DMS153 treated with DMSO at 0.1 percent for 48 hours (cell line): ENCODE measurements around the gene ESYT2.

Experiments
- DNase-seq: peaks from one replicate; lab custom pipeline; 2025; ENCODE audit not compliant: unreplicated experiment; lab: John Stamatoyannopoulos, UW

The ESYT2 gene

DNA sequence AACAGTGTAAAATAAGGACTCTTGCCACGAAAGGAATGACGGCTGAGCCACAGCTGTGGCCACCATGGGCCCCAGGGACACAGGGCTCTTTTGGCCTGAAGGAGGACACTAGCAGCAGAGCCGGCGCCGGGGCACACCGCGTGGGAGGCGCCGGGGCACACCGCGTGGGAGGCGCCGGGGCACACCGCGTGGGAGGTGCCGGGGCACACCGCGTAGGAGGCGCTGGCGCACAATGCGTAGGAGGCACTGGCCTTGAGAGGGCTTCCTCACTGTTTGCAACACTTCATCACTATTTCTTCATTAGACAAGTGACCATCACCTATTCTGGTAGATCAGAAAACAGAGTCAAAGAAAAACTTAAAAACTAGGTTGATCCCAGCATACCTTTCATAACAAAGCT lies 23.4 kb downstream of the ESYT2 start:
- no peak for DNase-seq

DNA sequence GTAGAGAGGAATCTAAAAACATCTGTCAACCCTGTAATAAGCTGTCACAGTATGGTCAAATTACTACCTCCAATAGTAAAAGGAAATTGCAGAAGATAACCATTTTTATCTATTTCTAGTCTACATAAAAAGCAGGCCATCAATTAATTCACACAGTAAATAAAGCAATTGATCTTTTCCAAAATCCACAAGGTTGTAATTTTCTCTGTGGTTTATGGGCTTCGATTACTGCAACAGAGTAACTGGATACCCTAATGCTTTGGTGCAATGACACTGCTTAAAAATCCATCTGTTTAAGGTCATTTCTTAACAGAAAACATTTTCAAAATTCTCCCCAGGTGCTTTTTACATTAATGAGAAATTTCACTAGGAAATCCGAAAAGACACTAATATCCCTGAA lies 23.9 kb downstream of the ESYT2 start:
- no peak for DNase-seq

DNA sequence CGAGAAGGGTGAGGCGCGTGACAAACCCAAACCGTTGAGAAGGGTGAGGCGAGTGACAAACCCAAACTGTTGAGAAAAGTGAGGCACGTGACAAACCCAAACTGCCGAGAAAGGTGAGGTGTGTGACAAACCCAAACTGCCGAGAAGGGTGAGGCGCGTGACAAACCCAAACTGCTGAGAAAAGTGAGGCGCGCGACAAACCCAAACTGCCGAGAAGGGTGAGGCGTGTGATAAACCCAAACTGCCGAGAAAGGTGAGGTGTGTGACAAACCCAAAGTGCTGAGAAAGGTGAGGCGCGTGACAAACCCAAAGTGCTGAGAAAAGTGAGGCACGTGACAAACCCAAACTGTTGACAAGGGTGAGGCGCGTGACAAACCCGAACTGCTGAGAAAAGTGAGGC lies 25.0 kb downstream of the ESYT2 start:
- no peak for DNase-seq

DNA sequence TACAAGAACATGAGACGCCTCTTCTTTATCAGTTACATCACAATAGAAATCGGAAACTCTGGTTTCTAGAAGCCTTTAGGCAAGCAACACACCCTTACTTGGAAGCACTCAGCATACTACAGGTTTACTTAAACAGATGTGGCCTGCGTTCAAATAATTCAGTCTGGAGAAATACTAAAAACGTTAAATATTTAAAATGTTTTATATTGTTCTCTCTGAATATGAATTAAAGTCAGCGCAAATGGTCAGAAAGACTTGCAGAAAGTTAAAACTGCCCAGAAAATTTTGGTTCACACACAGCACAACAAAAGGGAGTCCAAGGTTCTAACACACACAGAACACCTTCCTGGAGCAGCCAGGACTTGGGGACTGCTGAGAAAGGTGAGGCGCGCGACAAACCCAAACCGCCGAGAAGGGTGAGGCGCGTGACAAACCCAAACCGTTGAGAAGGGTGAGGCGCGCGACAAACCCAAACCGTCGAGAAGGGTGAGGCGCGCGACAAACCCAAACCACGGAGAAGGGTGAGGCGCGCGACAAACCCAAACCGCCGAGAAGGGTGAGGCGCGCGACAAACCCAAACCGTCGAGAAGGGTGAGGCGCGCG lies 25.8 kb downstream of the ESYT2 start:
- no peak for DNase-seq

DNA sequence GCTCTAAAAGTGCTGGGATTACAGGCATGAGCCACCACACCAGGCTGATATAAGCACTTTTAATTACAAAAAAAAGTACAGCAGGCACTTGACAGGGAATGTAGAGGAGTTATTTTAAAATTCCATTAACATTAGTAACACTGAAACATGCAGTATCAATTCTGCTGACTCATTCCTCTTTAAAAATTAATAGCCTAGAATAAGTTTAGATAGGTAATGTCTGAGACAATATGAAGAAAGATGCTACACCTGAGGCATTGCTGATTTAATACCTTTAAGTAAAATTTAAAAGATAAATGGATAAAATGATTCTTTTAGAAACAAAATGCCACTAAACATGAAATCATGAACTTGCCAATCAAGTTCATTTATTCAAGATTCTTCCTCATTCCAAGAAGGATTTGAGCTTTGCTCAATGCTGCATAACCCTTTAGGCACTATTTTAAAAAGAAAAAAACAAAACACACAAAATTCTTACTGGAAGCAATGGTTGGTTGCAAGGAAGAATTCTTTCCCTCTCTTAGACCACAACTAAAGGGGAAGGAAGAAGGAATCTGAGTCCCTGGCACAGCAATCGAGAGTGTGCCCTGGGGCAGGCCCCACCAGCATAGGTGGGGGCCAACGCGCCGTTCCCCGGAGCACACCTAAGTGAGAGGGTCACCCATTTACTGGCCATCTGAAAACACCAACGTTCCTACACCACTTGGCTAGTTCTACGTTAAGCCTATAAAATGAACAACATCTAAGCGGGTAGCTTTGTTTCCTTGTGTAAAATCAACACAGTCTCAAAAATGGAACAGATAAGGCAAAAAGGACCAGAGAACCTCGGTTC lies 26.6 kb downstream of the ESYT2 start:
- no peak for DNase-seq

DNA sequence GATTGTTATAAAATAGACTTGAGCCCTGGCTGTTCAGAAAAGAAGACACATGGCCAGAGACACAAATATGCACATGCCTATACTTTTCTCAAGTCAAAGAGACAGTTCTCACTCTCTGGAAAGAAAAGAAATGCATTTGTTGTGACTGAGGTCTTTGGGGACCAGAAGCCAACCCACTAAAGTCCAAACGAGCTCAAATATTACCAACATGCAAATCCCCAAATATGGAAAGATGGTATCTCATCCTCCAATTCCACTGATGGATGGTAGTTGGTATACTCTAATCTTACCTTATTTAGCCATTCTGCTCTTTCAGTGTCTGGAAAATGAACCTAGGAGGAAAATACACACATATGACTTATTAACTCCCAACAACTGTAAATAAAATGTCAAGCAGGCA lies 30.6 kb downstream of the ESYT2 start:
- no peak for DNase-seq

DNA sequence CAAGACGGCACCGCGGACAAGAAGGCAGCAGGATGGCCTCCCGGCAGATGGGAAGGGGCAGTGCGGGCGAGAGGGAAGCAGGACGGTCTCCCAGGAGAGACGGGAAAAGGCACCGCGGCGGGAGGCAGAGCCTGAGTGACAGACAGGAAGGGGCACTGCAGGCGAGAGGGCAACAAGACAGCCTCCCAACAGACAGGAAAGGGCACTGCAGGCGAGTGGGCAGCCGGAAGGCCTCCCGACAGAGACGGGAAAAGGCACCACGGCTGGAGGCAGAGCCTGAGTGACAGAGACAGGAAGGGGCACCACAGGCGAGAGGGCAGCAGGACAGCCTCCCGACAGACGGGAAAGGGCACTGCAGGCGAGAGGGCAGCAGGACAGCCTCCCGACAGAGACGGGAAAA lies 32.6 kb downstream of the ESYT2 start:
- DNase-seq, result no peak

DNA sequence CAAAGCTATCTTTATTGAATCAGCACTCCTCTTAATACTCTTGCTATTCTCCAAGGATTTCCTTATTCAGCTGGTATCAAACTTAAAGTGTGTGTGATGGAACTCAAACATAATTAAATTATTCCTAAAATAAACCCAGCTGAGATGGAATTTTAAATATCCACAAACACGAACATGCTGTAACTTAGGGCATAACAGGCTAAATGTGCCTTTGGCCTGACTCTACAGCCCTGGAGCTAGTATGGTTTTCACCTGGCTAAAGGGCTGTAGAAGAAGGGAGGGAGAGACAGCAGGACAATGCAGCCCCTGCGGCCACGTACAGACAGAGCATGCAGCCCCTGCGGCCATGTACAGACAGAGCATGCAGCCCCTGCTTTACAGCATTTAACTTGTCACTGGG lies 34.0 kb downstream of the ESYT2 start:
- no peak for DNase-seq

DNA sequence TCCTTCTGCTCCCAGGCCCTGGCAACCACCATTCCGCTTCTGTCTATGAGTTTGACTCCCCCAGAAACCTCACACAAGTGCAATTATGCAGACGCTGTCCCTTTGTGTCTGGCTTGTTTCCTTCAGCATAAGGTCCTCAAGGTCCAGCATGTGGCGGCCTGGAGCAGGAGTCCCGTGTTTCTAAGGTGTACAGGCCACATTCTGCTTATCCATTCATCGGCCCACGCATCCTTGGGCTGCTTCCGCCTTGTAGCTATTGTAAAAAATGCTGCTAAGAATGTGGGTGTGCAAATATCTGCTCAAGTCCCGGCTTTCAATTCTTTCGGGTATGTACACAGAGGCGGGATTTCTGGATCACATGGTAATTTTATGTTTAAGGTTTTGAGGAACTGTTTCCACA lies 38.2 kb downstream of the ESYT2 start:
- DNase-seq, result no peak

DNA sequence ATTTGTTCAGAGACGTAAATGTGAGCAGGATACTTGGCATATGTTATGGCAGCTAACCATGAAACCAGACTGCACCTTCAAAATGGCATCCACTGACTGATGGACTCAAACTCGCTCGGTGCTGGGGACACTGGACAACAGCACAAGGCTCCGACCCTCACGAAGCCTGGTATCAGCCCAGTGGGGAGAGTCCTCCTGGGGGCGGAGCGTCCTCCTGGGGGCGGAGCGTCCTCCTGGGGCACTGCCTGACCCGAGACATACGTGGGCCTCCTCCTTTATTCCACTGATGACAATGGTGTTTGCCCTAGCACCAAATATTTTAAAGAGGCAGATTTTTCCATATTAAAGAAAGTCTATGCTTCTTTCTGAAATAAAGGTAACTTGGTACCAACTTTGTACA lies 39.5 kb downstream of the ESYT2 start:
- DNase-seq, result no peak

DNA sequence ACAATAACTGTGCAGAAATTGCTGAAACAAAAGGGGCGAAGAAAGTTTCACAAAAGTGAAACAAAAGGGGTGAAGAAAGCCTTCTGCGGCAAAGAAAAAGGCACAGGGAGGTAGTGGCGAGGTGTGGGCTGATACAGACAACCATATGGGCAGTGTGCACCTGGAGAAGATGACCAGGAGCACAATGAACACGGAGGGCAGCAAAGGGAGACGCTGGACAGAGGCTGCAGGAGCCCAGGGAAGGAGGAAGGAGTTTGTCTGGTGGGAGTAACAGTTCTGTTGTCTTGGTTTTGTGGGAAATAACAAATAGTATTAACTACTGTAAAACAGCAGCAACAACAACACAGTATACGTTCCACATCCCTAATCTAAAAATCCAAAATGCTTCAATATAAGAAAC lies 42.4 kb downstream of the ESYT2 start:
- no peak for DNase-seq

DNA sequence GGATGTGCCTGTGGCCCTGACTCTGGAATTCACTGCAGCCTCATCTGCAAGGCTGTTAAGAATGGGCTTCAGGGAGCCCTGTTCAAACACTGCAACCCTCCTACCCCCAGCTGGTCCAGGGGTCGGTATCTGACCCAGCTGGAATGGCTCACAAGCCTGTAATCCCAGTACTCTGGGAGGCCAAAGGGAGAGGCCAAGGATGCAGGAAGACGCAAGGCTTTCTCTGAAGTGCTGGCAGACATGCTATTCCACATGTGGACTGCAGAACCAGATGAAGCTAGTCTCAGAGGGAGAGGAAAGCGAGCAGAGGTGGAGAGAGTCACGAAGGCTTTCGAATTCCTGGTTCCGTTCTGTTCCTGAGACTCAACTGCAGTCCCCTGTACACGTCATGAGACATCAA lies 45.0 kb downstream of the ESYT2 start:
- DNase-seq, result no peak

DNA sequence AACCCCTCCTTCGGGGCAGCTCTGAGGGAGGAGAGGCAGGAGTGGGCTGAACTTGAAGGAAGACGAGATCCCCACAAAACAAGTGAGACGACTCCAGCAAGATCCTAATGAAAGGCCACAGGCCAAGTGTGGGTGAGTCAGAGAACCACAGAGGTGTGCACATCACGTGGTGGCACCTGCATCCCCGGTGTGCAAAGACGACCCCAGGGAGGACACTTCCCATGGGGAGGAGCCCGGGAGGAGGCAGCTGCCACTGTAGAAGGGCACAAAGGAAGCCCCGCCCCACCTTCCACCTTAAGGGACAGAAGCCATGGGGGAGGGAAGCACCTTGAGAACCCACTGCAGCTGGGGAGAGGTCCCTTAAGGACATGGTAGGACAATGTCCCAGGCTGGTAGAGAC lies 45.7 kb downstream of the ESYT2 start:
- no peak for DNase-seq

DNA sequence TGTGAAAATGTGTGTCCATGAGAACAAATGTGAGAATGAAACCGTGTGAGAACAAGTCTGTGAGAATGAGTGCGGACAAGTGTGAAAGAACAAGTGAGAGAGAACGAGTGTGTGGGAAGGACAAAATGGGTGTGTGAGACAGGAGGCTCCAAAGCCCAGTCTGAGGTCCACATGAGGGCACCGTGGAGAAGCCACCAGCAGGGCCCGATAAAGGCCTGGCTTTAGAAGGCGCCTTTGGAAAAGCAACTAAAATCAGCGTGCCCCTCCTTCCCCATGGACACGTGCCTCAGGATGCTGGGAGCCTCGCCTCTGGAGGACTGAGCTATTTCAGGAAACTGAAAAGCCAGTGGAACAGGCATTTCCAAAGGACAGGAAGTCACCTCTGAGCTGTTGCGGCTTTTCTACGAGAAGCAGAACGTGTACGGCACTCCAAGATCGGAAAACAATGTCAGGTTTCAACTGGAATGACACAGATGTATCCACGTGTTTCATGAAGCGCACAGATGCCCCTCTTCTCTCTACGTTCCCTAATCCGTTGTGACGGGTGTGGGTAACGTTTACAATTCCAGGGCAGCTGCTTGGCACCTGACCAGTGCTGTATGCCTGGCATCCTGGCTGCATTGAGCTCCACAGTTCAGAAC lies 46.4 kb downstream of the ESYT2 start:
- peak; percentile 63 for DNase-seq

DNA sequence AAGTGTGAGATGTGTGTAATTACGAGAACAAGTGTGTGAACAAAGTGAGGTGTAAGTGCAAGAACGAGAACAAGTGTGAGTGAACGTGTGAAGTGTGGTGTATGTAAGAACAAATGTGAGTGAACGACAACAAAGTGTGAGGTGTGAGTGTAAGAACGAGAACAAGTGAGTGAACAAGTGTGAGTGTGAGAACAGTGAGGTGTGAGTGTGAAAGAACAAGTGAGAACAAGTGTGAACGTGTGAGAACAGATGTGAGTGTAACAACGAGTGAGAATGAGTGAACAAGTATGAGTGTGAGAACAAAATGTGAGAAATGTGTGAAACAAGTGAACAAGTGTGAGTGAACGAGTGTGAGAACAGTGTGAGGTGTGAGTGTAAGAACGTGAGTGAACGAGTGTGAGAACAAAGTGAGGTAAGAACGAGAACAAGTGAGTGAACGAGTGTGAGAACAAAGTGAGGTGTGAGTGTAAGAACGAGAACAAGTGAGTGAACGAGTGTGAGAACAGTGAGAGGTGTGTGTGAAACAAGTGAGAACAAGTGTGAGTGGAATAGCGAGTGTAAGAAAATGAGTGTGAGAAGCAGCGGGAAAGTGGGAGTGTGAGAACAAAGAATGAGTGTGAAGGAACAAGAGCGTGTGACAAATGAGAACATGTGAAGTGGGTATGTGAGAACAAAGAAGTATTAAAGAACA lies 47.2 kb downstream of the ESYT2 start:
- no peak for DNase-seq

DNA sequence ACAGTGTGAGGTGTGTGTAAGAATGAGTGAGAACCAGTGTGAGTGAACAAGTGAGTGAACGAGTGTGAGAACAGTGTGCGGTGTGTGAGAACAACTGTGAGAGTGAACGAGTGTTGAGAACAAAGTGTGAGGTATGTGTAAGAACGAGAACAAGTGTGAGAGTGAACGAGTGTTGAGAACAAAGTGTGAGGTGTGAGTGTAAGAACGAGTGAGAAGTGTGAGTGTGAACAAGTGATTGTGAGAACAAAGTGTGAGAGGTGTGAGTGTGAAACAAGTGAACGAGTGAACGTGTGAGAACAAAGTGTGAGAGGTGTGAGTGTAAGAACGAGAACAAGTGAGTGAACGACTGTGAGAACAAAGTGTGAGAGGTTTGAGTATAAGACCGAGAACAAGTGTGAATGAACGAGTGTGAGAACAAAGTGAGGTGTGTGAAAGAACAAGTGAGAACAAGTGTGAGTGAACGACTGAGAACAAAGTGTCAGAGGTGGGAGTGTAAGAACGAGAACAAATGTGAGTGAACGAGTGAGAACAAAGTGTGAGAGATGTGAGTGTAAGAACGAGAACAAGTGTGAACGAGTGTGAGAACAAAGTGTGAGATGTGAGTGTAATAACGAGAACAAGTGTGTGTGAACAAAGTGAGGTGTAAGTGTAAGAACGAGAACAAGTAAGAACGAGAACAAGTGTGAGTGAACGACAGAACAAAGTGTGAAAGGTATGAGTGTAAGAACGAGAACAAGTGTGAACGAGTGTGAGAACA lies 47.9 kb downstream of the ESYT2 start:
- no peak for DNase-seq

DNA sequence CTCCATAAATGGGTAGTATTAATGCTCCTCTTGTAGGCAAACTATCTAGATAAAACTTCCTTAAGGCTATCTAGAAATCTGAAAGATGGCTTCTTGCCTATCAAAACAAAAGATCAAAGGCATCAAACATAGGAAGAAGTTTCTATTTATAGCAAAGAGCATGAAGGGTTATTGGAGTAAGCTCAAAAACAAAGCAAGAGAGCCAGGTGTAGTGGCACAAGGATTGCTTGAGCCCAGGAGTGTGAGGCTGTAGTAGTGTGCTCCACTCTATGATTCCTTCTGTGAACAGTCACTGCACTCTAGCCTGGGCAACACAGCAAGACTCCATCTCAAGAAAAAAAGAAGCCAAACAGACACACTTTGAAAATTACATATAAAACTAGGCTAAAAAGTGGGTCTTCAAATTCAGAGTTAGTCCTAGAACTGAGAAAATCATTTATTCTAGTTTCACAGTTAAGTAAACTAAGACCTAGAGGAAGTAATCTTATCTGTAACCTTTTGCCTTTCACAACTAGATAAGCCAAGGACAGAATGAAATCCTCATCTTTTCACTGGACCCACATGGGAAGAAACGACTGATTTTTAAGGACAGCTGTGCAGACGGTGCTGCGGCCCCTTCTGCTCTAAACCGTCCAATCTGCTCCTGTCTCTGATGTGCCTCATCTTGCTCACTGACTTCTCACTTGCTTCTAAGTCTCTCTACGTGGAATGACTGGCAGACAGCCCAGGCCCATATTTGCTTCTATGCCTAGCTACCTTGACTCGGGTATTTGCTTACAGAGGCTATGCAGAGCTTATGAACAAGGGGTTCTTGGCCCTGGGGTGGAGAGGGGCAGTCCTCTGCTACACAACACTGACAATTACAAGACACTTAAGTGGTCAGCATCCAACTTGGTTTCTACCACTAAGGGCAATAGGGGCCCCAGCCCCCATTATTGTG lies 50.0 kb downstream of the ESYT2 start:
- DNase-seq, result no peak

DNA sequence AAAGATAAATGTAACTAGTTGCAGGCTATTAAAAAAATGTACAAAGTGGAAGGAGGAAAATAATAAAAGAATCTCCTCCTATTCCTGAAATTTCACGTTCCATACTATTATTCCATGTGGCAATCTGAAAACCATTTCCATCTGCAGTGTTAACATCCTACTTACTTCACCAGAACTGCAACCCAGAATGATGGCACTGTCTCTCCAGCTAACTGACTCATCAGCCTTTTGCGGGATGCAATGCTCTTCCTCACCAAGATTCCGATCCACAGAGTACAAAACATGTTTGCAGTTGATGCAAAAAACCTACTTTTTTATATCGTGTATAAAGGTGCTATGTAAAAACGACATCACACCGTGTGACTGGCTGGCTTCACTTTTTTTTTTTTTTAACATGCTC lies 50.8 kb downstream of the ESYT2 start:
- no peak for DNase-seq

DNA sequence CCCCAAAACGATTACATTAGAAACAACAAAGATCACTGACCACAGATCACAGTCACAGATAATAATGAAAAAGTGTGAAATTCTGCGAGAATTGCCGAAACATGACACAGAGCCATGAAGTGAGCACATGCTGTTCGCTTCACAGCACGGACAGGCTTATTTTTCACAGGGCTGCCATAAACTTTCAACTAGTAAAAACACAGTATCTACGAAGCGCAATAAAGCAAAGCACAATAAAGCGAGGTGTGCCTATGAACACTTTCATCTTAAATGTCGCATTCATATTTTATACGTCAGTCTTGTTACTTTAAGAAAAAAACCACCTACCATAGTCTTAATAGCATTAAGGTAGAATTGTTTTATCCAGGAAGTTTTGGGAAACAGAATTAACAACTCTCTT lies 51.5 kb downstream of the ESYT2 start:
- no peak for DNase-seq

DNA sequence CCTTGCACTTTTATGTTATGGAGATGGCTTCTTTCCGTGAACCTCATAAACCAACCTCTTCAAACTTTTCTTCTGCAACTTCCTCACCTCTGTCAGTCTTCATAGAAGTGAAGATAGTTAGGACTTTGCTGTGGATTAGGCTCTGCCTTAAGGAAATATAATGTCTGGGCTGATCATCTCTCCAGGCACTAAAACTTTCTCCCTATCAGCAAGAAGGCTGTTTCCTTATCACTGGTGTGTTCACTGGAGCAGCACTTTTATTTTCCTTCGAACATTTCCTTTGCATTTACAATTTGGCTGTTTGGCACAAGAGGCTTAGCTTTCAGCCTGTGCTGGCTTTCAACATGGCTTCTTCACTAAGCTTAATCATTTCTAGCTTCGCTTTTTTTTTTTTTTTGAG lies 52.8 kb downstream of the ESYT2 start:
- no peak for DNase-seq
